Activated CD8-positive, alpha-beta memory T cell treated with anti-CD3 and anti-CD28 coated beads for 48 hours (primary cell): ENCODE data around the gene KCNH1.
"Not testable (repeated sequence)": the region's sequence is repeated elsewhere in the genome, so short reads cannot be mapped to it uniquely, and the experiment has no call there.

Experiments used
- DNase-seq, 3 experiments: peaks; one replicate each; pipeline ENCODE4 v3.0.0-alpha.2; 2020; ENCODE audit warnings: low read depth in 2 of 3, low spot score in 2 of 3

The KCNH1 gene

GRCh38 chr1:211099393-211099792, 34.6 kb downstream of the KCNH1 start:
- DNase-seq = no peak

GRCh38 chr1:211095381-211095780, 38.6 kb downstream of the KCNH1 start:
- DNase-seq = no peak

- DNase-seq = no peak
Observed at GRCh38 chr1:211092955-211093354, 41.0 kb downstream of the KCNH1 start.

- no peak for DNase-seq
Observed at GRCh38 chr1:211091867-211092266, 42.1 kb downstream of the KCNH1 start.

- DNase-seq = no peak
Observed at GRCh38 chr1:211089536-211089935, 44.4 kb downstream of the KCNH1 start.

- no peak for DNase-seq
Observed at GRCh38 chr1:211088156-211088555, 45.8 kb downstream of the KCNH1 start.

- DNase-seq = no peak
Observed at GRCh38 chr1:211082824-211083223, 51.1 kb downstream of the KCNH1 start.

- not testable (repeated sequence) for DNase-seq
Observed at GRCh38 chr1:211081447-211081846, 52.5 kb downstream of the KCNH1 start.

- no peak for DNase-seq
Observed at GRCh38 chr1:211068976-211069375, 65.0 kb downstream of the KCNH1 start.

- DNase-seq = no peak
Observed at GRCh38 chr1:211066781-211067384, 67.1 kb downstream of the KCNH1 start.

- DNase-seq = not testable (repeated sequence)
Observed at GRCh38 chr1:211041838-211042237, 92.1 kb downstream of the KCNH1 start.

- DNase-seq = no peak
Observed at GRCh38 chr1:211037095-211037494, 96.9 kb downstream of the KCNH1 start.

- DNase-seq = no peak
Observed at GRCh38 chr1:211036381-211037060, 97.4 kb downstream of the KCNH1 start.

- no peak for DNase-seq
Observed at GRCh38 chr1:211035821-211036380, 98.0 kb downstream of the KCNH1 start.

GRCh38 chr1:211033921-211034525, 99.9 kb downstream of the KCNH1 start:
- DNase-seq = no peak

- DNase-seq = no peak
Observed at GRCh38 chr1:211024901-211025300, 109.0 kb downstream of the KCNH1 start.

GRCh38 chr1:211019266-211019665, 114.7 kb downstream of the KCNH1 start:
- DNase-seq = no peak

- no peak for DNase-seq
Observed at GRCh38 chr1:211018690-211019089, 115.3 kb downstream of the KCNH1 start.

GRCh38 chr1:211017075-211017718, 116.8 kb downstream of the KCNH1 start:
- no peak for DNase-seq

GRCh38 chr1:211014275-211014674, 119.7 kb downstream of the KCNH1 start:
- DNase-seq = no peak

GRCh38 chr1:211013346-211014240, 120.4 kb downstream of the KCNH1 start:
- DNase-seq = no peak
